A204.1 (cell line): Measurements from ENCODE around the gene ZSWIM5.
"Not testable (repeated sequence)": the region's sequence is repeated elsewhere in the genome, so short reads cannot be mapped to it uniquely, and the experiment has no call there.

ENCODE experiments used
- FAIRE-seq: peaks from 2 replicates; lab custom pipeline; 2012; peaks lifted over from hg19 to GRCh38; lab: Jason Lieb, UNC

The ZSWIM5 gene

DNA sequence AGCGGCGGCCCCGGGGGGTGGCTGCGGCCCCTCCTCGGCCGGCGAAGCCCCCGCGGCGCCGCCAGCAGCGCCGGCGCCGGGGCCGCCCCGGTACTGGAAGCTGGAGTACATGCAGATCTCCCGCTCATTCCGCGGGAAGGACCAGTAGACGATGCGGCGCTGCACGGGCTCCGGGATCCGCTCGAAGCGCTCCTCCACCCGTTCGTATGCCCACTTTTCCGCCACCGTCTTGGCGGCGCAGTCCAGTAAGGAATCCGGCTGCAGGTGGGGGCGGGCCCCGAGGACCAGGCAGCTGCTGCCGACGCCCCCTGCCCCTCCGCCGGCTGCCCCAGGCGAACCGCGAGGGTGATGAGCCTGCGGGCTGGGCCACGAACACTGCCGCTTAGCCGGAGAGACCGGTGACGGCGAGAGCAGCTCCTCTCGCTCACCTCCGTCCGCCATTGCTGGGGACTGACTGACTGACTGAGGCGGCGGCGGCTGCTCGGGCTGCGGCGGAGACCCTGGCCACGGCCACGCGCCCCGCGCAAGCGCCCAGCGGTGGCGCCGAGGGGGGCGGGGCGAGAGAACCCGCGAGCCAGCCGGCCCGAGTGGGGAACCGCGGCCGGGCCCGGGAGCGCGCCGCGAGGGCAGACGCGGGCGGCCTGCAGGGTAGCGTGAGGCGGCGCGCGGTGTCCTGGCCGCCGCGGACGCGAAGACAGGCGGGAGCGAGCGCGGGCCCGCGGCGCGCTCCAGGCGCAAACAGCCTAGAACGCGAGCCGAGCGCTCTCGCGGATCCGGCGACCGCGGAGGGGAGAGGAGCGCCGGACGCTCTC is at the start of gene ZSWIM5:
Gene ZSWIM5, minus strand, starts transcription at position 696 of the 812 bp plus-strand sequence. Its CDS starts 255 bp downstream, at position 441.
- FAIRE-seq: no peak

DNA sequence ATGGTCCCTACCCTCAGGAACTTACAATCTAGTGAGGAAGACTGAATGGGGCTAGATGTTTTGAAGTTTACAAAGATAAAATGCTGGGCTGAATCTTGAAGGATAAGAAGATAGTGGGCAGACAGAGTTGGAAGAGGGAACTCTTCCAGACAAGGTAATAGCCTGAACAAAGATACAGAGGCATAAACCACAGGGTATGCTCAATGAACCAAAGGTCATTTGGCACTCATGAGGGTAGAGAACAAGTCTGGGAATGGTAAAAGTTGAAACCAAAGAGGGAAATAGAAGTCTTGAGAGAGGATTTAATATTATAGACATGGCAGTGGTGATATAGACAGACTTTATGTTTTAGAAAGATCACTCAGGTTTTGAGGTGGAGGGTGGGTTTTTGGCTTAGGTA is 48.1 kb upstream of the ZSWIM5 start:
- no peak for FAIRE-seq

DNA sequence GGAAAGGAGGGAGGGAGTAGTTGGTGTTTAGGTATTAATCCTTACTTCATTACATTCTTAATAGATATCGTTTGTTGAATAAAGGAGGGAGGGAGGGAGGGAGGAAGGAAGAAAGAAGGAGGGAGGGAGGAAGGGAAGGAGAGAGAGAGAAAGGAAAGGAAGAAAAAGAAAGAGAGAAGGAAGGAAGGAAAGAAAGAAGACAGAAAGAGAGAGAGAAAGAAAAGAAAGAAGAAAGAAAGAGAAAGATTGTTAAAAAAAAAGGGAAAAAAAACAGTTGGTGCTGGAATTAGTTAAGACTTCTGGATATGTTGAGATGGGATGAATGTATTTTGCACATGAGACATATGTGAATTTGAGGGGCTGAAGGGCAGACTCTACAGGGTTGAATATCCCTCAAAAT is 44.1 kb upstream of the ZSWIM5 start:
- FAIRE-seq: no peak

DNA sequence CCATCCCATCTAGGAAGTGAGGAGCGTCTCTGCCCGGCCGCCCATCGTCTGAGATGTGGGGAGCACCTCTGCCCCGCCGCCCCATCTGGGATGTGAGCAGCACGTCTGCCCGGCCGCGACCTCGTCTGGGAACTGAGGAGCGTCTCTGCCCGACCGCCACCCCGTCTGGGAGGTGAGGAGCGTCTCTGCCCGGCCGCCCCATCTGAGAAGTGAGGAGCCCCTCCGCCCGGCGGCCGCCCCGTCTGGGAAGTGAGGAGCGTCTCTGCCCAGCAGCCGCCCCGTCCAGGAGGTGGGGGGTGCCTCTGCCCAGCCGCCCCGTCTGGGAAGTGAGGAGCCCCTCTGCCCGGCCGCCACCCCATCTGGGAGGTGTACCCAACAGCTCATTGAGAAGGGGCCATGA is 41.6 kb upstream of the ZSWIM5 start:
- FAIRE-seq: not testable (repeated sequence)

DNA sequence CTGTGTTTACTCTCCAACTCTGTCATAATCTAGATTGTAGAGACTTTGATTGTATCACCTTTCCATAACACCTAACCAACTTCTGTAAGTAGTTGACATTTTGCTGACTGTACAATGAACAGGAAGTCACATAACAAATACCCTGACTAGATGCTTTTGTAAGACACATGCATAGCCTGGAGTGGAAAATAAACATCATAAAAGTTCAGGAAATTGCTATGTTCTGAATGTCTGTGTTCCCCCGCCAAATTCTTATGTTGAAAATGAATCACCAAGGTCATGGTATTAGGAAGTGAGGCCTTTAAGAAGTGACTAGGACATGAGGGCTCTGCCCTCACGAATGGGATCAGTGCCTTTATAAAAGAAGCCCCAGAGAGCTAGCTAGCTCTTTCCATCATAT is 40.4 kb upstream of the ZSWIM5 start:
- no peak for FAIRE-seq

DNA sequence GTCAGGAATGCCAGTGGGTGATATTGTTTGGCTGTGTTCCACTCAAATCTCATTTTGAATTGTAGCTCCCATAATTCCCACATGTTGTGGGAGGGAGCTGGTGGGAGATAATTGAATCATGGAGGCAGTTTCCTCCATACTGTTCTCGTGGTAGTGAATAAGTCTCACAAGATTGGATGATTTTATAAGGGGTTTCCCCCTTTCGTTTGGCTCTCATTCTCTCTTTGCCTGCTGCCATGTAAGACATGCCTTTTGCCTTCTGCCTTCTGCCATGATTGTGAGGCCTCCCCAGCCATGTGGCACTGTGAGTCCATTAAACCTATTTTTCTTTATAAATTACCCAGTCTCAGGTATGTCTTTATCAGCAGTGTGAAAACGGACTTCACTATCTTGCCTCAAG is 40.0 kb upstream of the ZSWIM5 start:
- FAIRE-seq: not testable (repeated sequence)

DNA sequence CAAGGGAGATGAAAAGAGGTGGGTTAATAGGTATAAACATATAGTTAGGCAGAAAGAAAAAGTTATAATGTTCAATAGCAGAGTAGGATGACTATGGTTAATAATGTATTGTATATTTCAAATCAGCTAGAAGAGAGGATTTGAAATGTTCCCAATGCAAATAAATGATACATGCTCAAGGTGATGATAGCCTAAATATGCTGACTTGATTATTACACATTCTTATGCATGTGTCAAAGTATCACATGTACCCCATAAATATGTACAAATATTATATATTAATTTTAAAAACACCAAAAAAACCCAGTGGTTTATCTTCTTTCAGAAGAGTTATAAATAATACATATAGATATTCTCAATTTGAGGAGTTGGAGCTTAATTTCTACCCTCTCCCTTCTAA is 38.3 kb upstream of the ZSWIM5 start:
- FAIRE-seq: no peak

DNA sequence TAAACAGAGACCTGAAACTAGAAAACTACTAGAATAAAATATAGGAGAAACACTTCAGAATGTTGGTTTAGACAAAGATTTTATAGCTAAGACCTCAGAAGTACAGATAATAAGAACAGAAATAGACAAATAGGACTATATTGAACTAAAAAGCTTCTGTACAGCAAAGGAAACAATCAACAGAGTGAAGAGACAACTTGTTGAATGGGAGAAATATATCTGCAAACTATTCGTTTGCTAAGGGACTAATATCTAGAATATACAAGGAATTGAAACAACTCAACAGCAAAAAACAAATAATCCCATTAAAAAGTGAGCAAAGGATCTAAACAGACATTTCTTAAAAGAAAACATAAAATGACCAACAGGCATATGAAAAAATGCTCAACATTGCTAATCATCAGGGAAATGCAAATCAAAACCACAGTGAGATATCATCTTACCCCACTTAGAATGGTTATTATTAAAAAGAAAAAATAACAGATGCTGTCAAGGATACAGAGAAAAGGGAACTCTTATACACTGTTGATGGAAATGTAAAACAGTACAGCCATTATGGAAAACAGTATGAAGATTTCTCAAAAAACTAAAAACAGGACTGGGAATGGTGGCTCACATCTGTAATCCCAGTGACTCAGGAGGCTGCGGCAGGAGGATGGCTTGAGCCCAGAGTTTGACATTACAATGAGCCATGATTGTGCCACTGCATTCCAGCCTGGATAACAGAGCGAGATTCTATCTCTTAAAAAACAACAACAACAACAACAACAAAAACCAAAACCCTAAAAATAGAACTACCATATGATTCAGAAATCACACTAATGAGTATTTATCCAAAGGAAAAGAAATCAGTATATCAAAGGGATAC is 37.3 kb upstream of the ZSWIM5 start:
- FAIRE-seq: no peak

DNA sequence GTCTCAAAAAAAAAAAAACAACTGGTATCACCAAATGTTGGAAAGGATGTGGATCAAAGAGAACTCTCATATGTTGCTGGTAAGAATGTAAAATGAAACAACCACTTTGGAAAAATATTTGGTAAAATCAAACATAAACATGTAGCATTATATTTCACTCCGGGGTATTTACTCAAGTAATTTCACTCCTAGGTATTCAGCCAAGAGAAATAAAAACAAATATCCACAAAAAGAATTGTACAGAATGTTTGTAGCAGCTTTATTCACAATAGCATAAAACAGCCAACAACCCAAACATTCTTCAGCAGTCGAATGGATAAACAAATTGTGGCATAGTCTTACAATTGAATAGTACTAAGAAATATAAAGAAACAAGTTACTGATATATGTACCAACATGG is 32.4 kb upstream of the ZSWIM5 start:
- FAIRE-seq: no peak

DNA sequence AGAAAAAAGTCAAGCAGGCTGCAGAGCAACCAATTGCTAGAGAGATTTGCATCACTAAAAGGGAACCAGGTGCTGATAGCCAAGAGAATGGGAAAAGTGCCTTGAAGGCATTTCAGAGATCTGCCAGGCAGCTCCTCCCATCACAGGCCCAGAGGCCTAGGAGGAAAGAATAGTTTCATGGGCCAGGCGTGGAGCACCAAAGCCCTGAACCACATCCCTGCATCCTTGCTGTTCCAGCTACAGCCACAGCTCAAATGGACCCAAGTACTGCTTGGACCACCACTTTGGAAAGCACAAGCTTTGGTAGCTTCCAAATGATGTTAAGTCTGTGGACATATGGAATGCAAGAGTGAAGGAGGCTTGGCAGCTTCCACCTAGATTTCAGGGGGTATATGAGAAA is 29.7 kb upstream of the ZSWIM5 start:
- FAIRE-seq: no peak

DNA sequence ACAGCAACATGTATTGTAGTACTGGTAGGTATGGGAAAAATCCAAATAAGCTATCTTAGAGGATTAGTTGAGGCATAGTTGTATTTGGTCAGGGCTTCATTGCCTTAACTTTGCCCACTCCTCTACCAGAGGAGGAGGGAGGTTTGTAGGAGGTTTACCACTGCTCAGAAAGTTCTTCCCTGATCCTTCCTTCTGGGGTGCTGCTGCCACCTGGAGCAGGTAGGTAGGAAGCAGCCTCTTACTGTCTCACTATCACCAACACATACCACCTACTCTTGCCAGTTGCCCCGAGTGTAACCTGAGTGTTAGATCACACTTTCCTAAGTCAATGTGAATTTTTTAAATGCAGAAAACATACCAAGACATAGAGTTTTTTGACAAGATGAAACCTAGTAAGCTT is 24.1 kb upstream of the ZSWIM5 start:
- FAIRE-seq: no peak

DNA sequence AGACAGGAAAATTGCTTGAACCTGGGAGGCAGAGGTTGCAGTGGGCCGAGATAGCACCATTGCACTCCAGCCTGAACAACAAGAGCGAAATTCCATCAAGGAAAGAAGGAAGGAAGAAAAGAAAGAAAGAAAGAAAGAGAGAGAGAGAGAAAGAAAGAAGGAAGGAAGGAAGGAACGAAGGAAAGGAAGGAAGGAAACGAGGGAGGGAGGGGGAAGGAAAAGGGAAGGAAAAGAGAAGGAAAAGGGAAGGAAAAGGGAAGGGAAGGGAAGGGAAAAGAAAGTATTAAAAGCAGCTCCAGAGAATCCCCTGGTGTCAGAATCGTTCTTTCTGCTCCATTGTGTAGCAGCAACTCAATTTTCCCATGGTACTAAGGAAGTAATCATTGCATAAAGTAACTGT is 19.2 kb upstream of the ZSWIM5 start:
- FAIRE-seq: no peak

DNA sequence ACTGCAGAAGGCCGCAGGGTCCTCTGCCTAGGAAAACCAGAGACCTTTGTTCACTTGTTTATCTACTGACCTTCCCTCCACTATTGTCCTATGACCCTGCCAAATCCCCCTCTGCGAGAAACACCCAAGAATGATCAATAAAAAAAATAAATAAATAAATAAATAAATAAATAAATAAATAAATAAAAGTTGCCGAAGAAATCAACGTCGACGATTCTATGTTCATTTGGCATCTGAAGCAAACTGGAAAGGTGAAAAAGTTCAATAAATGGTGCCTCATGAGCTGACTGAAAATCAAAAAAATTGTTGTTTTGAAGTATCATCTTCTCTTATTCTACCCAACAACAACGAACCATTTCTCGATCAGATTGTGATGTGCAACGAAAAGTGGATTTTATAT is 17.3 kb upstream of the ZSWIM5 start:
- not testable (repeated sequence) for FAIRE-seq

DNA sequence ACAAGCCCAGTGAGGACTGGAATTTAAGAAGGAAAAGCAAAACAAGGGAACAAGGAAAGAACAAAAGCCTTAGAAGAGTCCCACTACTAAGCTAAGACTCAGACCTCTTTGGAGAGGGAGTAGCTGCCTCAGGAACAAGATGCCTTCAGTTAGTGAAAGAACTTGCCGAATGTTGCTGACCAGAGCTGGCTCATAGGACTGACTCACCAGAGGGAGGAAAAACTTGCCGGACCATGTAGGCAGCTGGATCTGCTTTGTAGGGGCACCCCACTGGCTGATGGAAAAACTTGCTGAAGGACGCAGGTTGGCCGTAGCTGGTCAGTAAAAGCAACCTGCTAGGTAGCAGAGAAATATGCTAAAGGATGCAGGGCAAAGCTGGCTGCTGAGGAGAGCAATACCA is 15.3 kb upstream of the ZSWIM5 start:
- FAIRE-seq: no peak

DNA sequence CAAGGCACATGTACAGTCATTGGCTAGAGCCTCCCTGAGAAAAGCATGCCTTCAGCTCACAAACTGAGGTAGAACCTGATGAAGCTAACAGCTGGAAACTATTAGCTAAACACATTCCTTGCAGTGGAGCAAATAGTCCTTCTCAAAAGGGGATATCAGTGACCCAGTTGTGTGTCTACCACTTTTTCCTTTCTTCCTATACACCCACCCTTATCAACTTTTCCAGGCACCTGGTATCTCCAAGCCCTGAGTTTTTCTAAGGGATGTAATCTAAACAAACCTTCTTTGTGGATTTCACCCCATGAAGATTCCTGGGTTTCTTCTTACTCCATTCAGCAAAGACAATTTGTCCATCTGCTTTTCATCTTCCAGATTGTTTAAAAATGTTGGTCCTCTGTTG is 10.5 kb upstream of the ZSWIM5 start:
- FAIRE-seq: no peak

DNA sequence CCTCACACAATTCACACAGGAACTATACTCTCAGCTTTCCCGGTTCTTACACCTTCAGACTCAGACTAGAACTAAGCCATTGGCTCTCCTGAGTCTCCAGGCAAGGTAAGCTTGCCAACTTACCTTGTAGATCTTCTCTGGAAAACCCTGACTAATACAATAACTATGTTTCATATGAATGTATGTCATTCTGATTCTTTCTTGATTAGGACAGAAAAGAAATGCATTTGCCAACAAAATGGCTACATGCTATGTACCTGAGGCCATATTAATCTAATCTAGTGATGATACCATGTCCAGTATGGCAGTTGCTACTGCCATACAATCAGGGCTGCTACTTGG is 9.8 kb upstream of the ZSWIM5 start:
- no peak for FAIRE-seq

DNA sequence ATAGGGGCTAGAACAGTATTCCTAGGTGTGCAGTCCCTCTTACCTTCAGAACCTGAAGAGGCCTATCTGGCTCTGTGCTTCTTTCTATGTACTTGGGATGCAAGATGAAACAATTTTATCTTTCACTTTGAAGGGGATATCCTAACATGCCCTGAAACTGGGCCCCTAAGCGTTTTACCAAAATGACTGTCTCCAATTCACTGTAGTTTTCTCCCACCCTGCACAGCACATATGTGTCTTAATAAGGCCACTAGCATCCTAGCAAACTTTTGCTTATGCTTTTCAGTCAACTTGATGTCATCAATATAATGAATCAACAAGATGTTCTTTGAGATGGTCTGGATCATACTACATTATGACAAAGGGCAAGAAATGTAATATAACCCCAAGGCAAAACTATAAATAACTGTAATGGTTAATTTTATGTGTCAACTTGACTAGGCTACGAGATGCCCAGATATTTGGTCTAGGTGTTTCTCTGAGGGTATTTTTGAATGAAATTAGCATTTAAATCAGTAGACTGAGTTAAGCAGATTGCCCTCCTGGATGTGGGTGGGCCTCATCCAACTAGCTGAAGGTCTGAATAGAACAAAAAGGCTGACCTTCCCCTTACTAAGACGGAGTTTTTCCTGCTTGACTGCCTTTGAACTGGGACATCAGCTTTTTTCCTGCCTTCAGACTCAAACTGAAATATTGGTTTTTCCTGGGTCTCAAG is 9.2 kb upstream of the ZSWIM5 start:
- no peak for FAIRE-seq

DNA sequence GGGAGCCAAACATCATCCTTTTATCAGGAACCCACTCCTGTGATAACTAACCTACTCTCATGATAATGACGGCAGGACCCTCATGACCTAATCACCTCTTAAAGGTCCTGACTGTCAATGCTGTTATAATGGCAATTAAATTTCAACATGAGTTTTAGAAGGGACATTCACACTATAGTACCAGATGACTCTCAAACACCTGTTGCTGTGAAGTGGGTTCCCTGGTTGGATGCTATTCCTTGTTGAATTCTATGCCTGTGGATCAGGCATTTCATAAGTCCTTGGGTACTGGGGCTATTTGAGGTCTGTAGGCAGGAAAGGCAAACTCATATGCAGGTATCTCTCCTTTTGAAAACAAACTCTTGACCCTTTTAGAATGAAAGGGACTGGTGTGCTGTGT is 7.5 kb upstream of the ZSWIM5 start:
- FAIRE-seq: no peak

DNA sequence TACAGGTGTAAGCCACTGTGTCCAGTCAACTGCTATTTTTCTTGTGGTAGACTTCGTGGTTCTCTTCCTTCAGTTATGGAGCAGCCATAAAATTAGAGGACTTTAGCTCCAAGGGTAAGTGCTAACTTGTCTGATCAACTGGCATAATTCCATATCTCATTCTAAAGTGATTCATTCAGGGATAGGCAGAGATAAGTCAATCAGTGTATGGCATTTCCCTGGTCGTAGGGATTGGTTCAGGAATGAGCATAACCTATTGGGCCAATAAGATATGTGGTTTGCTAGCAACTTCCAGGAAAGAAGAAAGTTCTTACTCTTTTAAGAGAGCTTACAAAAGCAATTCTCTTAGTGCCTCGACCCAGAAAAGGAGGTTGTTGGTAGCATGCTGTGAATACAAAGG is 4.7 kb upstream of the ZSWIM5 start:
- no peak for FAIRE-seq

DNA sequence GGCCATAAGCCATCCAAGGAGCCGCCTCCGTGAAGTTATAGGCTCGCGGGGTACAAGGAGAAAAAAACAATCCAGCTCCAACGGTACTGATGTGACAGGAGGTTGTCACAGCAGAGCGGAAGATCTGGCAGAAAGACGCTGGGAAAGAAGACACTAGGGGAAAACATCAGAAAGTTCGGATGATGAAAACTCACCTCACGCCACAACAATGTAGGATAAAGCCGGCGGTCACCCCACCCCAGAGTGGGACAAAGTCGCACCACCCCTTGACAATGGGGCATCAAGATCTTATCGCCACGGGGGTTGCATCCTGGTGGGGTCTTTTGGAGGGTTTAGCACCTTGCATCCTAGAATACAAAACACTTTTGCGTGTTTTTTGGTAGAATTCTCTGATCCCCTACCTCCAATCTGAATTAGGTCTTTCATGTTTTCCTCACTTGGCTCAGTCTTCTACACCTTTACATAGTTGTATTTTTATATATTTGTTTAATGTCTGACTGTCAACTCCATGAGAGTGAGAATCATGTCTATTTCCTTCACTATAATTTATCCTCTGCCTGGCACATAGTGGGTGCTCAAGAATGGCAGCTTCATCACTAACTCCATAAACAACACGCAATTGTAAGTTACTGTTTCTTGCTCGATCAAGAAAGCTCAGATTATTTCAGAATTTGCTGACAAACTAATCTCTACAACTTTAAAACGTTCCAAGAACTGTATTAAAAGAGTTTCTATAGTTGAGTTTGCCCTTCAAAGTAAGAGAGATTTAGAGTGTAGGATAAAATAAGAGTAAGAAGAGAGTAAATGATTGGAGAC is 611 bp upstream of the ZSWIM5 start:
- no peak for FAIRE-seq

DNA sequence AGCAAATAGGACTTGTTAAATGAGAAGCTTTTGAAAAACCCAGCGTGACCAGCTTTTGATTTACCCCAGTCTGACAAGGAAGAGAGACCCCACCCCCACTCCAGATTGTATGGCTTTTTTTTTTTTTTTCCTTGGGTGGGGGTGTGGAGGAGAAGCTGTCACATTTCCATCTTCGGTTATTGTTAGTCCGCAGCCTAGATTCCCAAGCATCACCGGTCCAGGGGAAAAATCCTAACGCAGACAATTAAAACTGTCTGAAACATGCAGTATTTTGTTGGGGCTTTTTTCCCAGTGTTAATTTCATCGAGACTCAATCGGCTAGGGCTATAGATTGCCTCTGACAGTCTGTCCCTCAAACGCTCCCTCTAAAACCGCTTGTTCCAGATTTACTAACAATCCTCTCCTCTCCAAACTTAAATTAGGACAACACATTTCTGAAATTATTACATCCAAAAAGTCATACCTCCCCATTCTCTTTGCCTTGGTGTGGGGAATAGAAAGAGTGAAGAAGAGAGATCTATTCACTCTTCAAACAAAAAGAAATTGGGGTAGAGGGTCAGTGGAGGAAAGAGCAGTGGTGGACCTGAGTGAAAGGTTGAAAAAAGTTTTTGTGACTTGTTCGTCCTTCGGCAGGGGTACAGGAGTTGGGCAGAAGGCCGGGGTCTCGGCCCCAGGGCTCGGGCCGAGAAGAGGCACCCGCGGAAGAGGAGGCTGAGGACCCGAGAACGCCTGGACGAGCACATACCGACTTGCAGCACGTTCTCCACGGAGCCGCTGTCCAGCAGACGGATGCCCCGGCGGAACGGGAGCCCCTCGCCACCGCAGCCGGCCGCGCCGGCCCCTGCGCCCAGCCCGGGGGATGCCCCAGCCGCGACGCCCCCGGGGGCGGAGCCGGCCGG is 1.1 kb downstream of the ZSWIM5 start:
- FAIRE-seq: no peak
